ENCODE data around the gene COG8. TPM values are rescaled to one million over a fixed set of nuclear protein-coding genes. Genes with fewer than 3 reads are reported as not detected.

COG8 gene
- total and polyA plus RNA-seq, 2 of the 8 experiments (the other 6 are each of a cell fraction or from before 2014, with no cell fraction given) = 49.1 to 55.6 TPM

DNA sequence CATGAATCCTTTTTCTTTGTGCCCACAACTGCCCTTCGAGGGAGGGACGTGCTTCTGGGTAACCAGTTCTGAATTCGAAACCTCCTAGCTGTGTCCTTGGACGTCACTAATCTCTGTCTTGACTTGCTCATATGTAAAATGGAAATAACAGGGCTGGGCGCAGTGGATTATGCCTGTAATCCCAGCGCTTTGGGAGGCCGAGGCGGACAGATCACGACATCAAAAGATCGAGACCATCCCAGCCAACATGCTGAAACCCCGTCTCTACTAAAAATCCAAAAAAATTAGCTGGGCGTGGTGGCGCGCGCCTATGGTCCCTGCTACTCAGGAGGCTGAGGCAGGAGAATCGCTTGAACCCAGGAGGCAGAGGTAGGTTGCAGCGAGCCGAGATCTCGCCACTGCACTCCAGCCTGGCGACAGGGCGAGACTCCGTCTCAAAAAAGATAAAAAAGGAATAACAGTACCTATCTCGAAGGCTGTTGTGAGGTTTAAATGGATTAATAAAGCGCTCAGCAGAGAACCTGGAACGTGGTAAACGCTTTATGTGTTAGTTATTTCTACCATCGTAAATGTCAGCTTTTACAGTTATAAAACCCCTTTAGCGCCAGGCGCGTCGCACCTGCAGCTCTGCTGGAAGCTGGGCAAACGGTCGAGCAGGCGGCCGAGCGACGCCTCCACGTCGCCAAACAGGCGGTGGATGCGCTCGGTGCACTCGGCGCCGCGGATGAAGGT, 641 bp downstream of the COG8 start (continued):
- TF ChIP-seq, protein P1, sequence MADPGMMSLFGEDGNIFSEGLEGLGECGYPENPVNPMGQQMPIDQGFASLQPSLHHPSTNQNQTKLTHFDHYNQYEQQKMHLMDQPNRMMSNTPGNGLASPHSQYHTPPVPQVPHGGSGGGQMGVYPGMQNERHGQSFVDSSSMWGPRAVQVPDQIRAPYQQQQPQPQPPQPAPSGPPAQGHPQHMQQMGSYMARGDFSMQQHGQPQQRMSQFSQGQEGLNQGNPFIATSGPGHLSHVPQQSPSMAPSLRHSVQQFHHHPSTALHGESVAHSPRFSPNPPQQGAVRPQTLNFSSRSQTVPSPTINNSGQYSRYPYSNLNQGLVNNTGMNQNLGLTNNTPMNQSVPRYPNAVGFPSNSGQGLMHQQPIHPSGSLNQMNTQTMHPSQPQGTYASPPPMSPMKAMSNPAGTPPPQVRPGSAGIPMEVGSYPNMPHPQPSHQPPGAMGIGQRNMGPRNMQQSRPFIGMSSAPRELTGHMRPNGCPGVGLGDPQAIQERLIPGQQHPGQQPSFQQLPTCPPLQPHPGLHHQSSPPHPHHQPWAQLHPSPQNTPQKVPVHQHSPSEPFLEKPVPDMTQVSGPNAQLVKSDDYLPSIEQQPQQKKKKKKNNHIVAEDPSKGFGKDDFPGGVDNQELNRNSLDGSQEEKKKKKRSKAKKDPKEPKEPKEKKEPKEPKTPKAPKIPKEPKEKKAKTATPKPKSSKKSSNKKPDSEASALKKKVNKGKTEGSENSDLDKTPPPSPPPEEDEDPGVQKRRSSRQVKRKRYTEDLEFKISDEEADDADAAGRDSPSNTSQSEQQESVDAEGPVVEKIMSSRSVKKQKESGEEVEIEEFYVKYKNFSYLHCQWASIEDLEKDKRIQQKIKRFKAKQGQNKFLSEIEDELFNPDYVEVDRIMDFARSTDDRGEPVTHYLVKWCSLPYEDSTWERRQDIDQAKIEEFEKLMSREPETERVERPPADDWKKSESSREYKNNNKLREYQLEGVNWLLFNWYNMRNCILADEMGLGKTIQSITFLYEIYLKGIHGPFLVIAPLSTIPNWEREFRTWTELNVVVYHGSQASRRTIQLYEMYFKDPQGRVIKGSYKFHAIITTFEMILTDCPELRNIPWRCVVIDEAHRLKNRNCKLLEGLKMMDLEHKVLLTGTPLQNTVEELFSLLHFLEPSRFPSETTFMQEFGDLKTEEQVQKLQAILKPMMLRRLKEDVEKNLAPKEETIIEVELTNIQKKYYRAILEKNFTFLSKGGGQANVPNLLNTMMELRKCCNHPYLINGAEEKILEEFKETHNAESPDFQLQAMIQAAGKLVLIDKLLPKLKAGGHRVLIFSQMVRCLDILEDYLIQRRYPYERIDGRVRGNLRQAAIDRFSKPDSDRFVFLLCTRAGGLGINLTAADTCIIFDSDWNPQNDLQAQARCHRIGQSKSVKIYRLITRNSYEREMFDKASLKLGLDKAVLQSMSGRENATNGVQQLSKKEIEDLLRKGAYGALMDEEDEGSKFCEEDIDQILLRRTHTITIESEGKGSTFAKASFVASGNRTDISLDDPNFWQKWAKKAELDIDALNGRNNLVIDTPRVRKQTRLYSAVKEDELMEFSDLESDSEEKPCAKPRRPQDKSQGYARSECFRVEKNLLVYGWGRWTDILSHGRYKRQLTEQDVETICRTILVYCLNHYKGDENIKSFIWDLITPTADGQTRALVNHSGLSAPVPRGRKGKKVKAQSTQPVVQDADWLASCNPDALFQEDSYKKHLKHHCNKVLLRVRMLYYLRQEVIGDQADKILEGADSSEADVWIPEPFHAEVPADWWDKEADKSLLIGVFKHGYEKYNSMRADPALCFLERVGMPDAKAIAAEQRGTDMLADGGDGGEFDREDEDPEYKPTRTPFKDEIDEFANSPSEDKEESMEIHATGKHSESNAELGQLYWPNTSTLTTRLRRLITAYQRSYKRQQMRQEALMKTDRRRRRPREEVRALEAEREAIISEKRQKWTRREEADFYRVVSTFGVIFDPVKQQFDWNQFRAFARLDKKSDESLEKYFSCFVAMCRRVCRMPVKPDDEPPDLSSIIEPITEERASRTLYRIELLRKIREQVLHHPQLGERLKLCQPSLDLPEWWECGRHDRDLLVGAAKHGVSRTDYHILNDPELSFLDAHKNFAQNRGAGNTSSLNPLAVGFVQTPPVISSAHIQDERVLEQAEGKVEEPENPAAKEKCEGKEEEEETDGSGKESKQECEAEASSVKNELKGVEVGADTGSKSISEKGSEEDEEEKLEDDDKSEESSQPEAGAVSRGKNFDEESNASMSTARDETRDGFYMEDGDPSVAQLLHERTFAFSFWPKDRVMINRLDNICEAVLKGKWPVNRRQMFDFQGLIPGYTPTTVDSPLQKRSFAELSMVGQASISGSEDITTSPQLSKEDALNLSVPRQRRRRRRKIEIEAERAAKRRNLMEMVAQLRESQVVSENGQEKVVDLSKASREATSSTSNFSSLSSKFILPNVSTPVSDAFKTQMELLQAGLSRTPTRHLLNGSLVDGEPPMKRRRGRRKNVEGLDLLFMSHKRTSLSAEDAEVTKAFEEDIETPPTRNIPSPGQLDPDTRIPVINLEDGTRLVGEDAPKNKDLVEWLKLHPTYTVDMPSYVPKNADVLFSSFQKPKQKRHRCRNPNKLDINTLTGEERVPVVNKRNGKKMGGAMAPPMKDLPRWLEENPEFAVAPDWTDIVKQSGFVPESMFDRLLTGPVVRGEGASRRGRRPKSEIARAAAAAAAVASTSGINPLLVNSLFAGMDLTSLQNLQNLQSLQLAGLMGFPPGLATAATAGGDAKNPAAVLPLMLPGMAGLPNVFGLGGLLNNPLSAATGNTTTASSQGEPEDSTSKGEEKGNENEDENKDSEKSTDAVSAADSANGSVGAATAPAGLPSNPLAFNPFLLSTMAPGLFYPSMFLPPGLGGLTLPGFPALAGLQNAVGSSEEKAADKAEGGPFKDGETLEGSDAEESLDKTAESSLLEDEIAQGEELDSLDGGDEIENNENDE (IDR thresholded peaks at IDR 0.05; ENCODE audit: insufficient replicate concordance, low read length) = no peak
- no peak for TF ChIP-seq CTBP2 (IDR thresholded peaks at IDR 0.05; ENCODE audit: borderline replicate concordance, insufficient read depth, insufficient read length, low read length)
- no peak for TF ChIP-seq SAP30 (IDR thresholded peaks at IDR 0.05; ENCODE audit: insufficient read depth, insufficient replicate concordance, low read length)
- no peak for TF ChIP-seq EP300 (IDR thresholded peaks at IDR 0.05; ENCODE audit: borderline replicate concordance in 1 of 2, low read depth in 2 of 2, low read length in 2 of 2)
- no peak for TF ChIP-seq NANOG (IDR thresholded peaks at IDR 0.05; ENCODE audit: insufficient read depth, low read depth, low read length, poor library complexity, severe bottlenecking)
- TF ChIP-seq, protein P2, sequence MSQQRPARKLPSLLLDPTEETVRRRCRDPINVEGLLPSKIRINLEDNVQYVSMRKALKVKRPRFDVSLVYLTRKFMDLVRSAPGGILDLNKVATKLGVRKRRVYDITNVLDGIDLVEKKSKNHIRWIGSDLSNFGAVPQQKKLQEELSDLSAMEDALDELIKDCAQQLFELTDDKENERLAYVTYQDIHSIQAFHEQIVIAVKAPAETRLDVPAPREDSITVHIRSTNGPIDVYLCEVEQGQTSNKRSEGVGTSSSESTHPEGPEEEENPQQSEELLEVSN (IDR thresholded peaks at IDR 0.05) = no peak; the same call in 1 of the 2 replicates
- TF ChIP-seq CHD1 (IDR thresholded peaks at IDR 0.05; ENCODE audit: low read depth, low read length) = no peak
- no peak for TF ChIP-seq TAF1 (IDR thresholded peaks at IDR 0.05; ENCODE audit: low read depth, low read length)
- no peak for TF ChIP-seq NRF1 (IDR thresholded peaks at IDR 0.05; ENCODE audit: low read depth, low read length)
